Glomerular visceral epithelial cell (primary cell): ENCODE measurements around the gene COMTD1.
A peak's percentile ranks its signal among the peaks of the same experiment; 100 is the strongest.
"Not testable (repeated sequence)": the region's sequence is repeated elsewhere in the genome, so short reads cannot be mapped to it uniquely, and the experiment has no call there.

Source experiments
- DNase-seq: peaks from one replicate; pipeline ENCODE4 v3.0.0-alpha.2; 2016; ENCODE audit errors: extremely low spot score

The COMTD1 gene

GRCh38 chr10:75223507-75223906 lies 12.2 kb downstream of the COMTD1 start:
- DNase-seq = no peak

GRCh38 chr10:75221492-75221891 lies 14.3 kb downstream of the COMTD1 start:
- not testable (repeated sequence) for DNase-seq

GRCh38 chr10:75220274-75220673 lies 15.5 kb downstream of the COMTD1 start:
- DNase-seq = no peak

- DNase-seq = no peak
These were observed 23.4 kb downstream of the COMTD1 start for GRCh38 chr10:75212343-75212742.

GRCh38 chr10:75211007-75211691 lies 24.6 kb downstream of the COMTD1 start:
- DNase-seq = peak; percentile 51

GRCh38 chr10:75210282-75211006 lies 25.3 kb downstream of the COMTD1 start, which contains the start of gene VDAC2:
Gene VDAC2, plus strand, starts transcription at chr10:75210796. Its CDS starts 363 bp downstream, at chr10:75211159.
- peak; percentile 93 for DNase-seq

GRCh38 chr10:75209921-75210281 lies 25.9 kb downstream of the COMTD1 start:
- DNase-seq = peak; percentile 79

GRCh38 chr10:75209086-75209920 lies 26.5 kb downstream of the COMTD1 start:
- DNase-seq = no peak

GRCh38 chr10:75208181-75208580 lies 27.6 kb downstream of the COMTD1 start:
- DNase-seq = no peak

- DNase-seq = no peak
These were observed 28.0 kb downstream of the COMTD1 start for GRCh38 chr10:75207857-75208144.

GRCh38 chr10:75207079-75207856 lies 28.5 kb downstream of the COMTD1 start:
- DNase-seq = no peak

- not testable (repeated sequence) for DNase-seq
These were observed 29.1 kb downstream of the COMTD1 start for GRCh38 chr10:75206638-75207037.

- DNase-seq = no peak
These were observed 29.8 kb downstream of the COMTD1 start for GRCh38 chr10:75205908-75206307.

- DNase-seq = no peak
These were observed 32.0 kb downstream of the COMTD1 start for GRCh38 chr10:75203724-75204123.

GRCh38 chr10:75203046-75203620 lies 32.6 kb downstream of the COMTD1 start:
- DNase-seq = not testable (repeated sequence)

- peak; percentile 62 for DNase-seq
These were observed 33.3 kb downstream of the COMTD1 start for GRCh38 chr10:75202321-75203045.

- DNase-seq = no peak
These were observed 33.9 kb downstream of the COMTD1 start for GRCh38 chr10:75201793-75202307.

- DNase-seq = not testable (repeated sequence)
These were observed 35.8 kb downstream of the COMTD1 start for GRCh38 chr10:75199949-75200348.

GRCh38 chr10:75197906-75198305 lies 37.9 kb downstream of the COMTD1 start:
- DNase-seq = no peak

GRCh38 chr10:75197066-75197465 lies 38.7 kb downstream of the COMTD1 start:
- DNase-seq = no peak
